Fibroblast of skin of scalp (primary cell): ENCODE data around the gene CHPT1.

Experiments used
- DNase-seq: peaks from one replicate; pipeline ENCODE4 v3.0.0-alpha.2; 2013

Gene CHPT1

DNA sequence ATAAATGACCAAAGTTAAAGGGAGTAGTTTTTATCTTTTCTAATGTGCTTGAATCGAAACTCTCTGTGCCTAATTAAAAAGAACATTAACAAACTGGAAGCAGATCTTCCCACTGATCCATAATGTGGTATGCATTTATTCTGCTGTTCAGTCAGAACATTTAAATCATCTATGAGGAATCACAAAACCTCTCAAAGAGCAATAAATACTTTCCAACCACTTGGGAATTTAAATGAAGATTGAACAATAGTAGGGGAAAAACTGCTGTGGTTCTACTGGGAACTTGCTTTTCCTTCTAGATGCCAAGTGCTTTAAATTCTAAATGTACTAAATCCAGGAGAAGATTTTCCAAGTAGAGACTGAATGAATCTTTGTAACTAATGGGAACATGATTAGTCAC, 12.3 kb upstream of the CHPT1 start:
- DNase-seq = no peak

DNA sequence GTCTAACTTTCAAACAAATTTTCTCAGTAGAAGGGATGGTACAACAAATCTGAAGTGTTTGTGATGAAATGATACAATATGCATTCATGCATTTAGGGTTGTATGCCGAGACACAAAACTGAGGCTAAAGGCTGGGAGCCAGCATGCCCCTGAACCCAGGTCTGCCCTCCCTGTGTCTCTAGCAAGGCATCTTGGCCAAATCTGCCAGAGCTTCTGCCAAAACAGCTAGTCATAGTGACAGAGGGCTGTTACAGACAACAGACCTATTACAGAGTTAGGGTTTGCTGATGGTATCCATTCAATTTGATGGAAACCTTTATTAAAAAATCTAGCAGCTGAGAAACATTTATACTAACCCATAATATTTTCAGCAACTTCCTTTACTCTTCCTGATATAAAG, 11.3 kb upstream of the CHPT1 start:
- DNase-seq = no peak

DNA sequence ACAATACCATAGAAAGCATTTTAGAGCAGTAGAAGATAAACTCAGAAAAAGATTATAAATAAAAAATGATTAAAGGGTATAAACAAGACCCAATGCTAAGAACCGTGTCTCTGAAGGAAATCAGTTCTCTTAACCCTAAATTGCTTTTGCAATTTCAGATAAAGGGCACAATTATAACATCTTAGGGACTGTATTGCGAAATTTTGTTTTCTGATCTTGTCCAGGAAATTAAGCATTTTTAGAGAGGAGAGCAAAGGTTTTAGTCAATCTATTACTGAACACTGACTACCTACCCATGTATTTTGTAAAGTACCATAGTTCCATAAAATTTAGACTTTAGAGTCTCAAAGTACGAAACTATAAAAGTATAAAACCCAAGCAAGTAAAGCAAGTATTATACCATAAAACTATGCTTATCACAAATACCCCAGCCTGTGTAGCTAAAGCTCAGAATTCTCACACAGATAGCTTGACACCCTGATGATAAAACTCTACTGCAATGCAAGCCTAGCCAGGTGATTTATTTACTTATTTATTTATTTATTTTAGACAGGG, 6.8 kb upstream of the CHPT1 start:
- no peak for DNase-seq

DNA sequence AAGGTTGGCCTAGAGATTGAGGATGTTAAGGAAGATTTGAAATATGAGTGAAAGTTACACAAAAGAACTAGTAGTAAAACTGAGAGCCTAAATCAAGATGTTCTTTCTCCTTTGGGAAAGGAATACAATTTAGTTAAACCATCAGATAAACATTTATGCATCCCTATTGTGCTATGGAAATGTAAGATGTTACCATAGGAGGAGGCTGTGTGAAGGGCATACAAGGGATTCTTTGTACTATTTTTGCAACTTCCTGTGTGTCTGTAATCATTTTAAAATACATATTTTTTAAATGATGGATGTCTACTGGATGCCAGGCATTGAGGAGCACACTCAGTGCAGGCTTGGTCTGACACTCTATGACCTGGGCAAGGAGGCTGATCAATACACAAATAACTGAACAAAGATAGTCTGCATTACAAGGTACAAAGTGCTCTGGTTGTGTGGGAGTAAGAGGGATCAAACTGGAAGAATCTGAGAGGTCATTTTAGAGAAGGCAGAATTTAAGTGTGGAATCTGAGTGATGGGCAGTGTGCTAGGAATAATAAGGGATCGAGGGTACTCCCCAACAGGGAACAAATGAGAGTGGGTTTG, 5.8 kb upstream of the CHPT1 start:
- DNase-seq = no peak

DNA sequence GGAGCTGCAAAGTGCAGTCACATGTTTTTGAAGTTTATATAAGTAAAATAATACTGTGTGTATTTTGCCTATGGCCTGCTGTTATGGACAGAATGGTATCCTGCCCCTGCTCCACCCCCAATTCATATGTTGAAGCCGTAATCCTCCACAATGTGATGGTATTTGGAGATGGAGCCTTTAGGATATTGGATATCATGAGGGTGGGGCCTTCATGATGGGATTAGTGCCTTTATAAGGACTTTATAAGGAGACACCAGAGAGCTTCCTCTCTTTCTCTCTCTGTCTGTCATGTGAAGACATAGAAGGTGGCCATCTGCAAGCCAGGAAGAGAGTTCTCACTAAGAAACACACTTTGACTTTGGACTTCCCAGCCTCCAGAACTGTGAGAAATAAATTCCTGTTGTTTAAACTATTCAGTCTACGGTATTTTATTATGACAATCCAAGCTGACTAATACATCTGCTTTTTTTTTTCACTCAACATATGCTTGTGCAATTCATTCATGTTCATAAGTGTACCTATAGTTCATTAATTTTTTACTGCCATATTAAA, 3.1 kb upstream of the CHPT1 start:
- DNase-seq = no peak

DNA sequence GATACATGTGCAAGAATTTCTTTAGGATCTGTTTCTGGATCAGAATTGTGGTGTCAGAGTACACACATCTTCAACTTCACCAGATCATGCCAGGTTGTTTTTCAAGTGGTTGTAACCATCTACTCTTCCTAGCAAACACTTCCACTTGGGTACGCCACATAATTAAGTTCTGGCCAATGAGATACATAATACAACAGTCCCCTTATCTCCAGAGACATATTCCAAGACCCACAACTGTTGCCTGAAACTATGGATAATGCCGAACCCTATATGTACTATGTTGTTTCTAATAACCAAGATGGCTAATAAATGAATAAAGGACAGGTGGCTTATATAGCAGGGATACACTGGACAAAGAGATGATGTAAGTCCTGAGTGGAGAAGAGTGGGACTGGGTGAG, 2.5 kb upstream of the CHPT1 start:
- no peak for DNase-seq

DNA sequence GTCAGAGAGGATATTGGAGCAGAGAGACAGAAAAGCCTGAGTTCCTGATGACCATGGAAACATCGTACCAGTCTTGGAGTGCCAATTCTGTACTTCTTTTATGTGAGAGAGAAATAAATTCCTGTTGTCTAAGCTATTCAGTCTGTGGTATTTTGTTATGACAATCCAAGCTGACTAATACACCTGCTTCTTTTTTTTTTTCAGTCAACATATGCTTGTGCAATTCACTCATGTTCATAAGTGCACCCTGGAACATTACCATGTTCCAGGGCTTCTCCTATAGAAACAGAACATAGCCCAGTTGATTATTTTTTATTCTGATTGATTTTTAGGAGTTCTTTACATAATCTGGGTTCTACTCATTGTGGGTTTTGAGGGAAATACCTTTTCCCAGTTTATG, 1.7 kb upstream of the CHPT1 start:
- DNase-seq = no peak

DNA sequence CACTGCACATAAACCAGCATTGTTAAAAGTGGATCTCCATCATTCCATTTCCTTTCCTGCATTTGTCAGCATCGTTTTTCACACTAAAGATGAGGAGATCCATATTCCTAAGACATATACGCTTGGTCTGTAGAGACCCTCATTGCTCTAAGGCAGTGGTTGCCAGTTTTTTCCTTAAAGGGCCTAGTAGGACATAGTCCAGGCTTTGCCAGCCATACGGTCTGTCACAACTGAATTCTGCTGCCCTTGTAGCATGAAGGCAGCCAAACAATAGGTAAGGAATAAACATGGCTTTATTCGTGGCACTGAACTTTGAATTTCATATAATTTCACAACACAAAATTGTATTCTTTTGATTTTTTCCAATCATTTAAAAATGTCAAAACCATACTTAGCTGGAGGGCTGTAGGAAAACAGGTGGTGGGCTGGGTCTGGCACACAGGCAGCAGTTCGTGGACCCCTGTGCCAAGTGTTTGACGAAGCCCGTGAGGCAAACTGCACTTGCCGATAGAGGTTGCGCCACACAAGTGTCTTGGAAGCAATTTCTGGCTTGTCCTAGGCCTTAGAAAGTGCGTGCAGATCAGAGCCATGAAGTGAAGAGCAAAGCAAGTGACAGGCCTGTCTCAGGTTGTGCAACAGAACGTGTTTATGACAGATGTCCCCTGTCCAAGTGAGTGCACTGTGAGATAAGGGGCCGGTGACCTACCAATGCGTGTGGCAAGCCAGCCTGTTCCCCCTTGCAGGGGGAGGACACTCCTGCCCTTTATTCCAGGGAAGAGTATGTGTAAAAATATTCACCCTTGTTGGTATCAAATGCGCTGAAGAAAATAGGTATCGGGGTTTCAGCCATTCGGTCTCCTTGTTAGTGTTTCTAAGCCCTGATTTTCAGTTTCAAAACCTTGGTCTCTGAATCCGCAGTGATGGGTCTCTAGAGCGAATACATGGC, 916 bp upstream of the CHPT1 start:
- no peak for DNase-seq

DNA sequence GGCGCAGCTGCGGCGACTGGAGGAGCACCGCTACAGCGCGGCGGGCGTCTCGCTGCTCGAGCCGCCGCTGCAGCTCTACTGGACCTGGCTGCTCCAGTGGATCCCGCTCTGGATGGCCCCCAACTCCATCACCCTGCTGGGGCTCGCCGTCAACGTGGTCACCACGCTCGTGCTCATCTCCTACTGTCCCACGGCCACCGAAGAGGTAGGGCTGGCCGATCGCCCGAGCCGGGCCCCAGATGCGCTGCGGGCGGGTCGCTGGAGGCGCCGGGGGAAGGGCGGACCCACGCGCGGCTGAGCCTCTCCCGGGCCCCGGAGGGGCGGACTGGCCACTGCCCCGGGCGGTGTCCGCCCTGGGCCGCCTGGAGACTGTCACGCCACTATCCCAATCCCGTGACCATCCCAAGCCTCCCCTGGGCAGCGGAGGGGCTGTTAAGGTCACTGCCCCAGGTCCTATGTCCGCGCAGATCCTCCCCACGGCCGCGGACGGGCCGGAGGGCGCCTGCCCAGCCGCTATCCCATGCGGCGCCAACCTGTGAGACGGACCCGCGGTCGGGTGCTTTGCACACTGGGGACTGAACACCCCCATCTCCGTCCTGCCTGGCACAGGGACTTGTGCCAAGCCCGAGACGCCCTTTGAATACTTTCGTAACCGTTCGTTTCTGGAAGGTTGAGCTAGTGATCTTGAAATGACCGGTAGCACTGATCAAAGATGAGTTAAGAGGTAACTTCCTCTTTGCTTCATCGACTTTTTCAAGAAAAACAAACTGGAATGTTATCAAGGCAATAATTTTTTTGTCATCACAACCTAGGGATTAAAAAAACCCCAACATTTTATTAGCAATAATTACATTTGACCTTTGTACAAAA, 725 bp downstream of the CHPT1 start:
- DNase-seq = peak; percentile 9

DNA sequence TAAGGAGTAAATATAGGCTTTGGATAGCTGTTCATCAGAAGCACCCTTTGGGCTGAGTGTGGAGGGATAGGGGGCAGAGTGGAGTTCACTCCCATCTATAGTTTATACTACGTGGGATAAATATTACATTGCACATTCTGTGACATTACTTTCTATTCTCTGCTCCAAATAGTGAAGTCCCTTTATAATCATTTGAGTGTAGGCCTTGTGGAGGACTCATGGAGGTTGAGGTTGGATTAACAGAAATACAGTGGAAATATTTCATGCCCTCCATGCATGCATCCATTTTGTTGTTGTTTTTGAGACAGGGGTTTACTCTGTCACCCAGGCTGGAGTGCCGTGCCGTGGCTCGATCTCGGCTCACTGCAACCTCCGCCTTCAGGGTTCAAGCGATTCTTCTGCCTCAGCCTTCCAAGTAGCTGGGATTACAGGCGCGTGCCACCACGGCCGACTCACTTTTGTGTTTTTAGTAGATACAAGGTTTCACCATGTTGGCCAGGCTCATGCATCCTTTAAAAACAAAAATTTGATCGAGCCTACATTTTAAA, 1.4 kb downstream of the CHPT1 start:
- DNase-seq = peak; percentile 12

DNA sequence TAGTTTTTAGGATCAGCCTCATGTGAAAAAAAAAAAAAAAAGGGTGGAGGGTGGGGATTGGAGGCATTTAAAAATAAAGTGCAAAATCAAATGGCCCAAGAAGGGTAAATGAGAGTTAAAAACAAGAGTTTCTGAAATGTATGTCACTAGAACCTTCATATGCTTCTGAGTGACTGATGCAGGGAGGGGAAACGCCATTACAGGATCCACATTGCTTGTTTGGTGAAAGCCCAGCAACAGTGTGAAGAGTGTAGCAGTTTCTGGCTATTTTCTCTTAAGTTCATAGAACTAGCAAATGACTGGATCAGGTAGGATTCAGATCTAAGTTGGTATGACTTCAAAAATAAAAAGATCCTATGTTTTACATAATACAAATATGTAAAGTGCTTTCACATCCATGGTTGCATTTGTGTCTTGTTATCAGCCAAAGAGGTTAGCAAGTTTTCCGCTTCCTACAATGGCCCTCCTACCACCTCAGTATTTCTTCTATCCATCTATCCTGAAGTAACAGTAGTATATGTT, 2.9 kb downstream of the CHPT1 start:
- DNase-seq = no peak

DNA sequence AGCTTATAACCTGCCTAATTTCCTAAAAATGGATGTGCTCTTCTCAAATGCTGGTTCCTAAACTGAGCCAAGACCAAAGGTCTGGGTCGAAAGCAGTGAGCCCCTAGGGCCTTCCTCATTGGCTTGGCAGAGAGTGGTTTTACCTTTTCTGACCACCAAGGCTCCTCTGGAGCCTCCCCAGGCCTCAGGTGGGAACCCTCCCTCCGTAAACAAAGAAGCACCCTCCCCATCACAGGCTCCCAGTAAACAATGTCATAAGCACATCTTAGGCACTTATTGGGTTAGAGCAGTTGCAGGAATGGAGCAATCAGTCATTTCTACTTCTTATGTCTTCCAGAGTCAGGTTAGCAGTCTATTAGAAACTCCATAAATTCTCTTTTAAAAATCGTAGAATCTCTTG, 6.0 kb downstream of the CHPT1 start:
- no peak for DNase-seq

DNA sequence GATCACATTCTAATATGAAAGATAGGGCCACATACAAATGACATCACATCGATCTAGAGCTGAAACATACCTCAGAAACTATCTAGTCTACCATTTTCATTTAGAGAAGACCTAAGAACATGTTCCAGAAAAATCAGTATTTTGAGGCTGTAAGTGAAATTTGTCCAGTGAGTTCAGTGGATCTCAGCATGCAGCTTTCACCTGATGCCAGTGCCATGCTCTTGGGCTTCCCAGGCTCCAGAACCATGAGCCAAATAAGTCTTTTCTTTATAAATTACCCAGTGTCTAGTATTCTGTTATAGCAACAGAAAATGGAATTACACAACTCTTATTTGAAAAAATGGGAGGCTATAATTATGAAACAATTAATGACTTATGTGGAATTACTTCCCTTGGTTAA, 9.0 kb downstream of the CHPT1 start:
- DNase-seq = no peak

DNA sequence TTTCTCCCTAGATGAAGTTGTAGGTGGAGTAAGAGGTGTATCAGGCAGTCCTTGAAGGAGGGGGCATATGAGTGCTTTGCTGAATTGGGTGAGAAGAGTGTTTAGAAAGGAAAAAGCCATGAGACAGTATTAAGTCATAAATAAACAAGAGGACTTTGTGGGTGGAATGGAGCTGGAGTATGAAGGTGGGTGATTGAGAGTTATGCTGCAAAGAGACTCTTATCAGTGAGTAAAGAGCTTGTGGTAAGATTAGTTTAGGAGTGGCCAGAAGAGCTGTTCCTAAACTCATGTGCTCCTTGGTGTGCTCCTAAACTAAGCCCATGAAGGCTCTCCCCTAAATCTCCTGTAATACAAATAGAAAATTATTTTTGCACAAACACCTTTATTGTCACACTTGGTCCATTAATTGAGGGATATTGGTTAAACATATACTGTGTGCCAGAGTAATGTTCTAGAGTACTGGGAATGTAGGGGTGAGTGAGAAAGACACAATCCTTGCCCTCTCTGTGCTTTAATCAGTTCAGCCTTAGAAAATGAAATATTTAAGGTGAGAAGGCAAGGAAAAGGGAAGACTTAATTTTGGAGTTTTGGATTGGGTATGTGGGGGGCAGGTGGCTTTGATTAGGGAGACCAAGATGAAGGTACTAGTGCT, 9.8 kb downstream of the CHPT1 start:
- no peak for DNase-seq

DNA sequence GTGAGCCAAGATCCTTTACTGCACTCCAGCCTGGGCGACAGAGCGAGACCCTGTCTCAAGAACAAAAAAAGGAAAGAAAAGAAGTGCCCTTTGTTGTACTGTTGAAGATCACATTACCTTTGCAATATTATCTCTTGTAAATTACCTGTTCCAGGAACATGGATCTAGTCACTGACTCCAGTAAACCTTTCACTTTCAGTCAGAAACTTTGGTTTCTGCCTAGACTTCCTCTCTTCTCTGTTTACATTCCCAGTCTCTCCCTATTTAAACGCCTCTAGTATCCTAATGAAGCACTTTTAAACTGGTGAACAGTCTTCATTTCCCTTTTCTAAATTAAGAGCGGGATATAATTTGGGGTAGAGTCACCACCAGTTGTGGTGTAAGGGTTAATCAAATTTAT, 12.8 kb downstream of the CHPT1 start:
- no peak for DNase-seq

DNA sequence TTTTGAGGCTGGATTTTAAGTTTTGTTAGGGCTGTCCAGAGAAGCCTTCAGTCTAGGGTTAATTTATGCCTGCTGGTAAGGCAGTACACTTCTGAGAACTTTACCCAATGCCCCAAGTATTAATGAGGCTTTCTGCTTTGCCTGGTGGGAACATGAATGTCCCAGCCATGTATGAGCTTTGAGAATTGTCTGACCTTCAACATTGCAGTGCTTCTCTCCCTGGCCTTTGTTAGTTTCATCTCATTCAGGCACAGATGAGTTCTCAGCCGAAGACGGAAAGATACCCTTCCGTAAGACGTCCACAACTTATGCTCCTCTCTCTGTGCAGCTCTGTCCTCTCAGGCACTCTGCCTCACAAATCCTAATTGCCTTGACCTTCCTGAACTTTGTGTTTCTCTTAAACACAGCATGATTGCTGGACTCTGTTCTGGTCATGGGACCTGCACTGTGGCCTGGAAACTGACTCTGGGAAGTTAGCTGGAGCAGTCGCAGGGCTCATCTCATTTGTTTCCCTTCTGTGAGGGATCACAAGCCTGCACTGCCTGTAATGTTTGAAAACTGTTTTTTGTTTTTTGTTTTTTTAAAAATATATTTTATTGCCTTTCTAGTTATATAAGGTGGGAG, 15.7 kb downstream of the CHPT1 start:
- no peak for DNase-seq

DNA sequence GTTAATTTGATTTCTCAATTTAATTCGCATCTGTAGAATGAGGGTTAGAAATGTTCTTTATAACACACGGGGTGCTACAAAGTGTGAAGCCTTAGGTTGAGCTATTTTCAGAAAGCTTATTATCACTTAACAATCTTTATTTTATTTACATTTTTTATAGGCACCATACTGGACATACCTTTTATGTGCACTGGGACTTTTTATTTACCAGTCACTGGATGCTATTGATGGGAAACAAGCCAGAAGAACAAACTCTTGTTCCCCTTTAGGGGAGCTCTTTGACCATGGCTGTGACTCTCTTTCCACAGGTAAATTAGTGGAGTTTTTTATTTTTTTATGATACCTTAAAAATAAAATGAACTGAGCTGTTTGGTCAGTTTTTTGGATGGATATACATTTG, 16.5 kb downstream of the CHPT1 start:
- no peak for DNase-seq

DNA sequence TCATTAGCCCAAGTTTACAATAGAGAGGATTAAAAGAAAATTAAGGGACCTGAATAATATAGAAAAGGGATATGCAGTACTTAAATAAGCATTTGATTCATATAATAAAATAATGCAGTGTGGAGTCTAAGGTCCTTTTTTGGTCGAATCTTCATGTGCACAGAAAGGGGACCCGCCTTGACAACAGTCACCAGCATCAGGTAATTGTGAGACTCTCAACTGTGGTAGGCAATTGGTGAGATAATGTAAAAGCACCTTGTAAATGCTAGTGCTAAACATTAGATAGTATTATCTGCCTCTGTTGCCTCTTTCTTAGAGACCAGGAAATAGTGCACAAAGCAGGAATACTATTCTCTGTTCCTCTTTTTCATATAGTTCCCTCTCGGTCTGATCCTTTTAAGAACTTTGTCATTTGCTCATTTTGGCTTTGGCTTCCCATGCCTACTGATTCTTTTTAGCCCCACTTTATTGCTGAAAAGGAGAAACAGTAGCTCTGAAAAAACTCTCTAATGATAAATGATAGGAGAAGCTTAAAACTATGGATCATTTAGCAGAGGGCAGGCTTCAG, 17.5 kb downstream of the CHPT1 start:
- DNase-seq = no peak

DNA sequence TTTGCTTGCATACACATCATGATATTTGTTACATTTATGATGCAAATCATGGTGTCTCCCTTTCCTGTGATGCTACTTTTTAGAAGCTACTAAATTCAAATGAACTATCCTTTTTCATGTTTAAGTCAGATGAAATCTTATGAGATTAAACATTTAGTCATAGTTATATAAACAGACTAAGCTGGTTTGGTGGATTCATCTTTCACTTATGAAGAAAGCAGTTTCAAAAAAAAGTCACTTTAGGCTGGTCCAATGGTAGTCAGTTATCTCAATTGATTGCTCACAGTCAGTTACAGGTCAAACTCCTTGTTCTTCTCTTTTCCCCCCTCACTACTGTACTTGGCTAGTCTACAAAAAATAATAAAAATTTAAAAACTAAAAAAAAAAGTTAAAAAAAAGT, 22.1 kb downstream of the CHPT1 start:
- DNase-seq = no peak

DNA sequence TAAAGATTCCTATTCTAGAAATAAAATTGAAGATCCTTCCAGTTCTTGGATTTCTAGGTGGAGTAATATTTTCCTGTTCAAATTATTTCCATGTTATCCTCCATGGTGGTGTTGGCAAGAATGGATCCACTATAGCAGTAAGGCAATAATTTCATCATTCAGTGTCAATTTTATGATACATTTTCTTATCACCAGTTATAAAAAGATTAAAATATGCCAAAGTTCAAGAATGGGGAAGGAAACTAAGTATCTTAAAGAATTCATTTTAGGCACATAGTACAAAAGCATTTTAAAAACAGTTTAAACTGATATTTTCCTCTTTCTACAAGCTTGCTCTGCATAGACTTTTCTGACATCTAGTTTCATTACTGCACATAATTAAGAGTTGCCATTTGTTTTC, 22.7 kb downstream of the CHPT1 start:
- DNase-seq = no peak

DNA sequence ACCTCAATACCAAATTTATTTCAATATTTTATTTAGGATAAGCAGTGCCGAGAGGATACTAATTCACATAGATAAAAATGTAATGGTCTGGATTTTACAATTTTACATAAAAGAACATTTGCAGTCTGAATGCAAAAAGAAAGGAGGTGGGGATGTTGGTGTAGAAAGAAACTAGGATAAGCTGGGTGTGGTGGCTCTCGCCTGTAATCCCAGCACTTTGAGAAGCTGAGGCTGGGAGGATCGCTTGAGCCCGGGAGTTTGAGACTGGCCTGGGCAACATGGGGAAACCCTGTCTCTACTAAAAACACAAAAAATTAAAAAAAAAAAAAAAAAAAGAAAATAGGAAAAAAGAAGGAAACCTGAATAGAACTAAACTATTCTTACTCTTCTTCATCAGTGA, 25.0 kb downstream of the CHPT1 start:
- DNase-seq = no peak
